Astrocyte of the cerebellum (primary cell): Measurements from ENCODE around the gene ALPL.
"Not testable (repeated sequence)": the region's sequence is repeated elsewhere in the genome, so short reads cannot be mapped to it uniquely, and the experiment has no call there.

Experiments used
- DNase-seq: peaks from one replicate; pipeline ENCODE4 v3.0.0-alpha.2; 2011; ENCODE audit warnings: low read depth
- H3K4me3 ChIP-seq: 2 replicates; pipeline ENCODE4 v1.5.1; 2011; ENCODE audit warnings: mild to moderate bottlenecking, low read depth, low read length, moderate library complexity
- CTCF ChIP-seq: IDR thresholded peaks from 2 replicates; pipeline ENCODE4 v1.5.1; 2012; ENCODE audit warnings: low read length, low read depth, moderate library complexity, mild to moderate bottlenecking; ENCODE audit errors: missing control alignments
- in situ Hi-C: cut with HindIII; loops from 2 replicates; pipeline ENCODE4 v1.10.0; 2017; ENCODE audit warnings: low sequenced_read_pairs

ALPL gene

GRCh38 chr1:21509351-21510112 is at the start of gene ALPL:
Gene ALPL (plus strand): TSS chr1:21509423. CDS start chr1:21554082, 44,659 bp downstream.
- peak within 1 kb of the TSS; percentile 35 for H3K4me3 ChIP-seq
- in situ Hi-C loops = no loop called here
- DNase-seq = no peak
- no peak for TF ChIP-seq CTCF

- DNase-seq, H3K4me3 ChIP-seq, in situ Hi-C loops: not testable (repeated sequence)
Measured at GRCh38 chr1:21465127-21465526, 44.1 kb upstream of the ALPL start.

- DNase-seq, H3K4me3 ChIP-seq: not testable (repeated sequence)
Measured at GRCh38 chr1:21467946-21468345, 41.3 kb upstream of the ALPL start.

GRCh38 chr1:21468599-21468998 is 40.6 kb upstream of the ALPL start:
- H3K4me3 ChIP-seq = no peak overlapping the region
- DNase-seq = no peak
- in situ Hi-C loops = no loop called here
- TF ChIP-seq CTCF = peak; percentile 35

More at GRCh38 chr1:21467946-21468345, 41.3 kb upstream of the ALPL start:
- in situ Hi-C loops = not testable (repeated sequence)

- DNase-seq = no peak
- in situ Hi-C loops = no loop called here
Measured at GRCh38 chr1:21469581-21469980, 39.6 kb upstream of the ALPL start.

GRCh38 chr1:21472861-21473260 is 36.4 kb upstream of the ALPL start:
- in situ Hi-C loops = no loop called here
- no peak for DNase-seq
- no peak overlapping the region for H3K4me3 ChIP-seq
- TF ChIP-seq CTCF = no peak

More at GRCh38 chr1:21469581-21469980, 39.6 kb upstream of the ALPL start:
- TF ChIP-seq CTCF = no peak
- H3K4me3 ChIP-seq = no peak overlapping the region

GRCh38 chr1:21478356-21478755 is 30.9 kb upstream of the ALPL start:
- H3K4me3 ChIP-seq = no peak overlapping the region
- in situ Hi-C loops = no loop called here

GRCh38 chr1:21483881-21484280 is 25.3 kb upstream of the ALPL start:
- not testable (repeated sequence) for DNase-seq

More at GRCh38 chr1:21478356-21478755, 30.9 kb upstream of the ALPL start:
- no peak for DNase-seq
- TF ChIP-seq CTCF = no peak

More at GRCh38 chr1:21483881-21484280, 25.3 kb upstream of the ALPL start:
- in situ Hi-C loops, H3K4me3 ChIP-seq: not testable (repeated sequence)
